ENCODE data around the gene HRCT1. TPM values are rescaled to one million over a fixed set of nuclear protein-coding genes. Genes with fewer than 3 reads are reported as not detected.

HRCT1 gene
- total RNA-seq, 1 donor from 2014 or later: 32.7 TPM

DNA sequence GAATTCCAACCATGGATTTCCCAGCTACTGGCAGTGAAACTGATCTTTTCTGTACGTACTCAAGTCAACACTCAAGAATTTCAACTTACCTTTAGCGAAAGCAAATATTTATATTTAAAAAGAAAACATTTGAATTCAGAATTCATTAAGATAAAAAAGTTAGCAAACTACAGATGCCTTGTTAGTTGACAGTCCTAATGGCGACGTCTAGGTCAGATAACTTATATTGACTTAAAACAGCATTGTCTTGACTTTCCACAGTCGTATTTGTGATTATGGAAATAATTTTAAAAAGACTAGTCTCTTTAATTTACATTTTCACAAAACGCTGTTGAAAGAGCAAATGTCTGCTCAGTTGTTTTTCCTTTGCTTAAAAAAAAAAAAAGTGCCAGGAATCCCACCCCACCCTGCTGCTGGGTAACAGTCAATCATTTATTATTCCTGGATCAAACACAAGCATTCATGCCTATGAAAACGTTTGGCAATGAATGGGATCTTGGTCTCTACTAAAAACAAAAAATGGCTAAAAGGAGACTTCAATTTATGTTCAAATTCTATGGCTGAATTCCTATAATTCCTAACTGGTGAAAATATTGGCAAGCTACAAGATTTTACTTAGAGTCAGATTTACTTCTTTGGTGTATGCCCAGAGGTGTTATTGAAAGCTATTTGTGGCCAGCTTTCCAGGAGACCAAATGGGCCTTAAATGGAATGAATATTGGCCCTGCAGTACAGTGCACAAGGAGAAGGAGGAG, 29.9 kb downstream of the HRCT1 start:
- Histone ChIP-seq H3K27me3 (no peaks in the 10 kb centered on the region), H3K27ac (peak overlapping the region; percentile 69 to 87), H3K36me3 (no peaks in the 10 kb centered on the region), H3K4me1 (peaks cover 6 to 46% of the 10 kb centered on the region in 2 donors), H3K9me3 (no peaks in the 10 kb centered on the region), H3K4me3 (no peak overlapping the region)
- TF ChIP-seq, protein P1, sequence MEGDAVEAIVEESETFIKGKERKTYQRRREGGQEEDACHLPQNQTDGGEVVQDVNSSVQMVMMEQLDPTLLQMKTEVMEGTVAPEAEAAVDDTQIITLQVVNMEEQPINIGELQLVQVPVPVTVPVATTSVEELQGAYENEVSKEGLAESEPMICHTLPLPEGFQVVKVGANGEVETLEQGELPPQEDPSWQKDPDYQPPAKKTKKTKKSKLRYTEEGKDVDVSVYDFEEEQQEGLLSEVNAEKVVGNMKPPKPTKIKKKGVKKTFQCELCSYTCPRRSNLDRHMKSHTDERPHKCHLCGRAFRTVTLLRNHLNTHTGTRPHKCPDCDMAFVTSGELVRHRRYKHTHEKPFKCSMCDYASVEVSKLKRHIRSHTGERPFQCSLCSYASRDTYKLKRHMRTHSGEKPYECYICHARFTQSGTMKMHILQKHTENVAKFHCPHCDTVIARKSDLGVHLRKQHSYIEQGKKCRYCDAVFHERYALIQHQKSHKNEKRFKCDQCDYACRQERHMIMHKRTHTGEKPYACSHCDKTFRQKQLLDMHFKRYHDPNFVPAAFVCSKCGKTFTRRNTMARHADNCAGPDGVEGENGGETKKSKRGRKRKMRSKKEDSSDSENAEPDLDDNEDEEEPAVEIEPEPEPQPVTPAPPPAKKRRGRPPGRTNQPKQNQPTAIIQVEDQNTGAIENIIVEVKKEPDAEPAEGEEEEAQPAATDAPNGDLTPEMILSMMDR (IDR thresholded peaks at IDR 0.05): no peak
- intact Hi-C loops (cut with DNase I): loop anchor here (1.0 to 10.0 kb wide), 3 partner anchors 29 to 441 kb away; partner anchors contain the start of genes GNE and RUSC2
- no peak for DNase-seq (ENCODE audit: low spot score in 2 of 2)

DNA sequence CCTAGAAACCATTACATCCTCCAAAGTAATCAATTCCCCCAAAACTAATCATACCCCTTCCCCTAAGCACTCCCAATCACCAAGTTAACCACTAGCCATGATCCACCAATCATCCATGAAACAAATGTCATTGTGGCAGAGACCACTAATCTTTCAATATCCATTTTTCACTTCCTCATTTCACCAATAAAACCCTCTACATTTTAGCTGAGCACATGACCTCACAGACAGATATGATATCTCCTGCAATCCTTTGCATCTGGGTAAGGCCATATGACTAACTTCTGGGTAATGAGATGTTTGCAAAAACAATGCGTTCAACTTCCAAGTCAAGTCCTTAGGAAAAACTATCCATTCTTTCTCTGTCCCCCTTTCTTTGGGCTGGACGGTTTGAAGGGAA, 31.2 kb downstream of the HRCT1 start:
- Histone ChIP-seq H3K4me3 (no peak overlapping the region), H3K9me3 (no peaks in the 10 kb centered on the region), H3K27ac (peak overlapping the region; percentile 69 to 87), H3K4me1 (peaks cover 6 to 46% of the 10 kb centered on the region in 2 donors), H3K36me3 (no peaks in the 10 kb centered on the region), H3K27me3 (no peaks in the 10 kb centered on the region)
- intact Hi-C loops (cut with DNase I): loop anchor here (5.0 to 10.0 kb wide), 2 partner anchors 320 to 442 kb away; partner anchors contain the start of genes GNE and RUSC2
- DNase-seq (ENCODE audit: low spot score in 2 of 2): no peak
- TF ChIP-seq, protein P1 (IDR thresholded peaks at IDR 0.05): no peak

DNA sequence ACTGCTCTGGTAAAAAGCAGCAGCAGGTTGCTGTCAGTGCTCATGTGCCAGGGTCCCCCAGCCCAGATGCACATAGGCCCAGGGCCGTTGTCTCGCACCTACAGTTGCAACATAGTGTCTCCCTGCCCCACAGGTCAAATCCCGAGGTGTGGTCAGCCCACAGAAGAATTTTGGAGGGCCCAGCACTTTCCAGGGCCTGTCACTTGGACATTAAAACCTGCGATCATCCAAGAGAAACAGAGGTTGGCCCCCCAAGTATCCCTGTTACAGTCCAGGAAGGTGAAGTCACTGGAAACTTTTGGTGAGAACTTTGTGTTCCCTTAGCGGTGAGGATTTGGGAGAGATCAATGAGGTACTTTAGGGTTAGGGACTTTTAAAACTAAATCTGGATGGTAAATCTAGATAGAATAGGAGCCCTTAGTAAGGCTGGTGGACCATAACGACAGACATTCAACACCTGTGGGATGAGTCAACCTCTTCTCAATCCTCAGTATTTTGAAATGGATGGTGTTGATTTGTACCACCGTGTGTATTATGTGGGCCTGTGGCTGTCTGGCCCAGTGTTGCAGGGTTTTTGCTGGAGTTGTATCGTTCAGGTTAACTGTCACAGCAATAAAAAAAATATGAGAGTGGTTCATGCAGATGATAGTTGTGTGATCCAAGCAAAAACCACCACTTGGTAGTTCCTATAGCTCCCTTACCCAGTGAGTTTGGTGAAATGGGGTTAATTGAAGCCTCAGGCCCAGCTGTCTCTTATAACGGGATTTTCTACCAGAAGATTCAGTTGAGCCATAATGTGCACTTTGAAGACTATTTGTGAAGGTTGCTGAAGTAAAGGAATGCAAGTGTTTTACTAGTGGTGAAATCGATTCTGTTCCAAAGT, 32.7 kb downstream of the HRCT1 start:
- DNase-seq (ENCODE audit: low spot score in 2 of 2): no peak
- no peaks in the 10 kb centered on the region for H3K27me3 ChIP-seq
- intact Hi-C loops (cut with DNase I): loop anchor here (5.0 to 10.0 kb wide), 2 partner anchors 319 to 444 kb away; partner anchors contain the start of genes GNE and RUSC2
- H3K4me3 ChIP-seq: no peak overlapping the region
- H3K27ac ChIP-seq: peak overlapping the region; percentile 69 to 87
- H3K4me1 ChIP-seq: peaks cover 6 to 42% of the 10 kb centered on the region in 2 donors
- H3K9me3 ChIP-seq: no peaks in the 10 kb centered on the region
- TF ChIP-seq, protein P1 (IDR thresholded peaks at IDR 0.05): no peak
- H3K36me3 ChIP-seq: no peaks in the 10 kb centered on the region

DNA sequence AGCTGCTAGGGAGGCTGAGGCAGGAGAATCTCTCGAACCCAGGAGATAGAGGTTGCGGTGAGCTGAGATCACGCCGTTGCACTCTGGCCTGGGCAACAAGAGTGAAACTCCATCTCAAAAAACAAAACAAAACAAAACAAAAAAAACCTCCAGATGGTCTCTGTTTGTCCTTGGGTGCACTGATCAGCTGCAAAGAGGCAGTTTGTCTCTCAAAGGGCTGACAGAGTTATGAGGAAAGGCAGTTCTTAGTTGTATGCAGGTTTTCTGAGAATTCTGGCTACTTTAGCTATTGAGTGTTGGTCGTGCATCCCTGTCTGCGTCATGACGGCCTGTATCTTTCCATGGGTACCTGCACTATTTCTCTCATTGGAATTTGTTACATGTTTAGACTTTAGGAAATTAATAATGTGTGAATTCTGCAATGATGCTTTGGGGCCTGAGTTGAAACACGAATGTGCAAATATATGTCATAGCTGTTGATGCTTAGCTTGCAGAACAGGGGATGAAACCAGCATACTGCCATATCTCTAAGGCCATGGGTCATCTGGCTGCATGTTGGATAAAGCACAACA, 33.8 kb downstream of the HRCT1 start:
- intact Hi-C loops (cut with DNase I): loop anchor here (5.0 to 10.0 kb wide), 3 partner anchors 295 to 445 kb away; partner anchors contain the start of genes GNE and RUSC2
- H3K27ac ChIP-seq: peak overlapping the region; percentile 24 to 69
- H3K27me3 ChIP-seq: no peaks in the 10 kb centered on the region
- no peak for DNase-seq (ENCODE audit: low spot score in 2 of 2)
- TF ChIP-seq, protein P1 (IDR thresholded peaks at IDR 0.05): no peak
- H3K4me1 ChIP-seq: peaks cover 6 to 38% of the 10 kb centered on the region in 2 donors
- H3K9me3 ChIP-seq: no peaks in the 10 kb centered on the region
- H3K36me3 ChIP-seq: no peaks in the 10 kb centered on the region
- H3K4me3 ChIP-seq: no peak overlapping the region
